Astrocyte of the cerebellum (primary cell): ENCODE data around the gene C1orf210.

Experiments used
- DNase-seq: peaks from one replicate; pipeline ENCODE4 v3.0.0-alpha.2; 2011; ENCODE audit warnings: low read depth
- H3K4me3 ChIP-seq: 2 replicates; pipeline ENCODE4 v1.5.1; 2011; ENCODE audit warnings: mild to moderate bottlenecking, low read depth, low read length, moderate library complexity
- in situ Hi-C: cut with HindIII; loops from 2 replicates; pipeline ENCODE4 v1.10.0; 2017; ENCODE audit warnings: low sequenced_read_pairs
- TF ChIP-seq, protein P1 (sequence below): IDR thresholded peaks from 2 replicates; pipeline ENCODE4 v1.5.1; 2012; ENCODE audit warnings: low read length, low read depth, moderate library complexity, mild to moderate bottlenecking; ENCODE audit errors: missing control alignments

The C1orf210 gene

DNA sequence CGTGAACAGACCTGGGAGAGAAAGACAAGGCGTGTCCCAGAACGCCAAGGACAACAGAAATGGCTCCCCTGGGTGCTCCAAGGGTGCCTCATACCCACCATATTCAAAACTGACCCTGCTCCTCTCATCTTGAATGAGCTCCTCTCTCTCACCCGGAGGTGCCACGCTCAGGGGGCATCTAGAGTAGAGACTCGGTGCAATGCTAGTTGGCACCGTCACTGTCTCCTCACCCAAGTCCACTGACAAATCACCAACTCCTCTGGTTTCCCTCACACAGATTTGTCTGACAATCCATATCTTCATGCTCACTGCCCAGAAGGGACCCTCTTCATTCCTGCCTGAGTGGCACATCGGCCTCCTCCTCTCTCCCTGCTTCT lies 10.6 kb downstream of the C1orf210 start:
- TF ChIP-seq, protein P1, sequence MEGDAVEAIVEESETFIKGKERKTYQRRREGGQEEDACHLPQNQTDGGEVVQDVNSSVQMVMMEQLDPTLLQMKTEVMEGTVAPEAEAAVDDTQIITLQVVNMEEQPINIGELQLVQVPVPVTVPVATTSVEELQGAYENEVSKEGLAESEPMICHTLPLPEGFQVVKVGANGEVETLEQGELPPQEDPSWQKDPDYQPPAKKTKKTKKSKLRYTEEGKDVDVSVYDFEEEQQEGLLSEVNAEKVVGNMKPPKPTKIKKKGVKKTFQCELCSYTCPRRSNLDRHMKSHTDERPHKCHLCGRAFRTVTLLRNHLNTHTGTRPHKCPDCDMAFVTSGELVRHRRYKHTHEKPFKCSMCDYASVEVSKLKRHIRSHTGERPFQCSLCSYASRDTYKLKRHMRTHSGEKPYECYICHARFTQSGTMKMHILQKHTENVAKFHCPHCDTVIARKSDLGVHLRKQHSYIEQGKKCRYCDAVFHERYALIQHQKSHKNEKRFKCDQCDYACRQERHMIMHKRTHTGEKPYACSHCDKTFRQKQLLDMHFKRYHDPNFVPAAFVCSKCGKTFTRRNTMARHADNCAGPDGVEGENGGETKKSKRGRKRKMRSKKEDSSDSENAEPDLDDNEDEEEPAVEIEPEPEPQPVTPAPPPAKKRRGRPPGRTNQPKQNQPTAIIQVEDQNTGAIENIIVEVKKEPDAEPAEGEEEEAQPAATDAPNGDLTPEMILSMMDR, result no peak
- in situ Hi-C loops, result no loop called here

GRCh38 chr1:43274125-43274803 lies 11.1 kb downstream of the C1orf210 start:
- TF ChIP-seq, protein P1, result no peak
- H3K4me3 ChIP-seq, result no peak overlapping the region
- in situ Hi-C loops, result no loop called here
- no peak for DNase-seq

More for the DNA sequence above, 10.6 kb downstream of the C1orf210 start:
- no peak overlapping the region for H3K4me3 ChIP-seq
- no peak for DNase-seq

DNA sequence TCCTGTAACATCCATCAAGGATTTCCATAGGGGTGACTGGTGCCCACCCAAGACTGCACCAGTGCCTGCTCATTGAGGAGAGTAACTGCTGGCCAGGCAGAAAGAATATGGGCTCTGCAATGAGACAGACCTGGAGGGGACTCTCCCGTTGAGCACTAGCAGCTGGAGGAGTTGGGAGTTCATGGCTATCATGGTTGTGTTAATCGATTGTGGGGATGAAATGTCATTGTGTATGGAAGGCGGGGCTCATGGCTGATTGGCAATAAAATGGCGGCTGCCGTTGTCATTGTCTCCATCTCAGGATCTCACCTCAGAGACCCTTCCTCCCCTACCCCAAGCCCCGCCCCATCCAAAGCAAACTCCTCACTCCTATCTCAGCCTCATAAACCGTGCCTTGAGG lies 11.7 kb downstream of the C1orf210 start:
- DNase-seq, result no peak
- in situ Hi-C loops, result no loop called here

GRCh38 chr1:43272576-43273571 lies 12.5 kb downstream of the C1orf210 start:
- in situ Hi-C loops, result no loop called here
- no peak overlapping the region for H3K4me3 ChIP-seq
- TF ChIP-seq, protein P1, result no peak
- no peak for DNase-seq

More for the DNA sequence above, 11.7 kb downstream of the C1orf210 start:
- H3K4me3 ChIP-seq, result no peak overlapping the region
- TF ChIP-seq, protein P1, result no peak

- no peak overlapping the region for H3K4me3 ChIP-seq
- TF ChIP-seq, protein P1, result no peak
- no peak for DNase-seq
- in situ Hi-C loops, result no loop called here
Observed at GRCh38 chr1:43272161-43272560, 13.2 kb downstream of the C1orf210 start.

GRCh38 chr1:43271186-43272118 lies 13.9 kb downstream of the C1orf210 start:
- no peak for DNase-seq
- in situ Hi-C loops, result no loop called here
- no peak overlapping the region for H3K4me3 ChIP-seq
- TF ChIP-seq, protein P1, result no peak
